Astrocyte (in vitro differentiated cells and primary cell): ENCODE data around the gene GHRL.

Experiments used
- CTCF ChIP-seq: IDR thresholded peaks from 2 replicates; pipeline ENCODE4 v1.5.1; 2011; ENCODE audit warnings: low read depth, mild to moderate bottlenecking, inconsistent platforms, low read length, moderate library complexity; ENCODE audit not compliant: insufficient read depth
- EZH2 ChIP-seq: IDR thresholded peaks from 2 replicates; pipeline ENCODE4 v1.6.1; 2012; ENCODE audit warnings: mild to moderate bottlenecking, low read length, inconsistent platforms; ENCODE audit not compliant: insufficient read depth

DNA sequence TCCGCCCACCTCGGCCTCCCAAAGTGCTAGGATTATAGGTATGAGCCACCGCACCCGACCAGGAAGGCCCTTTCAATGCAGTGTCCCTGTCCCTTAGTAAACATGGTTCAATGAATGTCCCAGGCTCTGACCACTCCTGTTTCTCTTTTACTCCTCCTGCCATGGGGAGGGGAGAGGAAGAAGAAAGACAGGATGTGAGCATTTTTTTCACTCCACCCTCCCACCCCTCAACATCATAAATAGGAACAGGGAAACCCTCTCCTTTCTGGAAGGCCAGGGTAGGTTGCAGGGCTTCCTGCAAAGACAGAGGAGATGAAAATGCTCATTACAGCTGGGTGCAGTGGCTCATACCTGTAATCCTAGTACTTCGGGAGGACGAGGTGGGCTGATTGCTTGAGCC is 51.9 kb downstream of the GHRL start:
- TF ChIP-seq CTCF: no peak
- no peak for TF ChIP-seq EZH2
